GM23338 (cell line): ENCODE results near the gene FER. TPM values are rescaled to one million over a fixed set of nuclear protein-coding genes. Genes with fewer than 3 reads are reported as not detected.

Experiments
- ATAC-seq: fragments of 200-7000 bp; cut with Tn5 transposase; 3 replicates; pipeline ENCODE4 v1.9.1; 2020
- DNase-seq: peaks from one replicate; pipeline ENCODE4 v3.0.0-alpha.2; 2015; ENCODE audit warnings: low spot score
- H2AFZ ChIP-seq: fragments of 200-600 bp; sonication (generic); 2 replicates; pipeline ENCODE4 v1.8.0; 2016; ENCODE audit warnings: antibody characterized with exemption, mild to moderate bottlenecking, moderate library complexity
- H3F3A ChIP-seq: fragments of 200-600 bp; sonication (generic); replicated peaks from 2 replicates; pipeline ENCODE4 v1.8.0; 2017; ENCODE audit warnings: antibody characterized with exemption, mixed run types, low read depth
- H3K27ac ChIP-seq: fragments of 200-600 bp; sonication (generic); 2 replicates; pipeline ENCODE4 v1.6.1; 2016; ENCODE audit warnings: low read depth
- H3K27me3 ChIP-seq: fragments of 200-600 bp; sonication (generic); 2 replicates; pipeline ENCODE4 v1.8.0; 2016; ENCODE audit warnings: mild to moderate bottlenecking, mixed run types, moderate library complexity; ENCODE audit not compliant: insufficient read depth
- H3K36me3 ChIP-seq: fragments of 200-600 bp; sonication (generic); 2 replicates; pipeline ENCODE4 v1.8.0; 2016; ENCODE audit warnings: mild to moderate bottlenecking; ENCODE audit not compliant: insufficient read depth
- H3K4me1 ChIP-seq: fragments of 200-600 bp; sonication (generic); 2 replicates; pipeline ENCODE4 v1.8.0; 2016; ENCODE audit warnings: mild to moderate bottlenecking, moderate library complexity; ENCODE audit not compliant: insufficient read depth
- H3K4me2 ChIP-seq: fragments of 200-600 bp; sonication (generic); 2 replicates; pipeline ENCODE4 v1.7.1; 2017; ENCODE audit warnings: mixed run types
- H3K4me3 ChIP-seq: fragments of 200-600 bp; sonication (generic); 2 replicates; pipeline ENCODE4 v1.6.1; 2016; ENCODE audit warnings: mixed run types
- H3K79me2 ChIP-seq: fragments of 200-600 bp; sonication (generic); replicated peaks from 2 replicates; pipeline ENCODE4 v1.8.0; 2017; ENCODE audit warnings: mild to moderate bottlenecking; ENCODE audit not compliant: insufficient read depth
- H3K9me2 ChIP-seq: fragments of 200-600 bp; sonication (generic); 2 replicates; pipeline ENCODE4 v1.8.0; 2017; ENCODE audit not compliant: insufficient read depth
- H4K20me1 ChIP-seq: fragments of 200-600 bp; sonication (generic); replicated peaks from 2 replicates; pipeline ENCODE4 v1.8.0; 2017; ENCODE audit warnings: mild to moderate bottlenecking; ENCODE audit not compliant: insufficient read depth
- H3K27ac Mint-ChIP-seq: 2 replicates; pipeline ENCODE4 v1.8.0; 2020; ENCODE audit warnings: inconsistent platforms, mild to moderate bottlenecking, moderate library complexity, mixed read lengths
- H3K27me3 Mint-ChIP-seq: 3 replicates; pipeline ENCODE4 v1.8.0; 2022; ENCODE audit warnings: low read depth, mild to moderate bottlenecking, moderate library complexity, mixed read lengths, inconsistent platforms; ENCODE audit not compliant: insufficient read depth, poor library complexity
- H3K36me3 Mint-ChIP-seq: 3 replicates; pipeline ENCODE4 v1.8.0; 2021; ENCODE audit warnings: low read depth, mild to moderate bottlenecking, inconsistent platforms, moderate library complexity, mixed read lengths
- H3K4me1 Mint-ChIP-seq: 3 replicates; pipeline ENCODE4 v1.8.0; 2020; ENCODE audit warnings: mild to moderate bottlenecking, inconsistent platforms, mixed read lengths
- H3K4me3 Mint-ChIP-seq: 3 replicates; pipeline ENCODE4 v1.8.0; 2021; ENCODE audit warnings: moderate library complexity, mild to moderate bottlenecking, inconsistent platforms, mixed read lengths
- H3K9me3 Mint-ChIP-seq: 3 replicates; pipeline ENCODE4 v1.8.0; 2020; ENCODE audit warnings: moderate library complexity, mild to moderate bottlenecking, inconsistent platforms, mixed read lengths
- CREB1 ChIP-seq: fragments of 250-450 bp; sonication (Bioruptor Pico); IDR thresholded peaks from 2 replicates; pipeline ENCODE4 v1.5.0; 2020; ENCODE audit warnings: low read depth, mild to moderate bottlenecking, moderate library complexity
- CTCF ChIP-seq, 2 experiments: fragments of 200-600 bp in 1 of 2; sonication (generic) in 1 of 2; conservative IDR thresholded peaks; 2 replicates each; pipeline versions ENCODE4 v1.5.1 to v1.6.1; 2016 to 2017; ENCODE audit warnings: antibody characterized with exemption in 2 of 2, low read depth in 2 of 2, mild to moderate bottlenecking in 2 of 2, moderate library complexity in 1 of 2
- EZH2 ChIP-seq: fragments of 200-600 bp; sonication (generic); IDR thresholded peaks from one replicate; pipeline ENCODE4 v1.8.0; 2017; ENCODE audit warnings: antibody characterized with exemption, mild to moderate bottlenecking, low read depth; ENCODE audit not compliant: unreplicated experiment
- NANOG ChIP-seq: IDR thresholded peaks from 2 replicates; pipeline ENCODE4 v1.6.1; 2016; ENCODE audit warnings: antibody characterized with exemption, borderline replicate concordance
- REST ChIP-seq: IDR thresholded peaks from one replicate; pipeline ENCODE4 v1.6.1; 2018; ENCODE audit warnings: antibody characterized with exemption; ENCODE audit not compliant: unreplicated experiment
- ZNF331 ChIP-seq: fragments of 250-450 bp; sonication (Bioruptor Pico); IDR thresholded peaks from 2 replicates; pipeline ENCODE4 v1.5.0; 2020; ENCODE audit warnings: low read depth, mild to moderate bottlenecking, moderate library complexity
- polyA plus RNA-seq: library from polyadenylated mRNA; unstranded; fragments of >200 nt; fragmentation: Nextera tagmentation; extraction: Ambion mirVana; gene quantifications from 2 replicates; pipeline ENCODE4 v1.2.1, GENCODE V29; 2016
- total RNA-seq: library from RNA; depleted of rRNA; stranded (reverse); fragments of >200 nt; shearing (Covaris generic); gene quantifications from 2 replicates; pipeline ENCODE4 v1.2.3, GENCODE V29; 2014

The FER gene
- total and polyA plus RNA-seq, 2 experiments from 2014 or later = 17.4 to 34.8 TPM

GRCh38 chr5:109196823-109197160, 449.1 kb downstream of the FER start:
- ATAC-seq = no peak
- H3K27me3 Mint-ChIP-seq = no peaks in the 10 kb centered on the region

More at GRCh38 chr5:109196823-109197160, 449.1 kb downstream of the FER start:
- Mint-ChIP-seq H3K27ac (peak overlapping the region; percentile 48; the same call in 1 of the 2 replicates), H3K9me3 (no peaks in the 10 kb centered on the region), H3K4me3 (no peak overlapping the region), H3K4me1 (peaks cover 51% of the 10 kb centered on the region), H3K36me3 (no peaks in the 10 kb centered on the region)
- no peaks in the 10 kb centered on the region for H3K79me2 ChIP-seq
- H3F3A ChIP-seq = no peaks in the 10 kb centered on the region
- H4K20me1 ChIP-seq = no peaks in the 10 kb centered on the region
- no peak for DNase-seq
- H3K4me2 ChIP-seq = 0 out of 2 replicates have a peak overlapping the region, but pooled peaks have one; percentile 47
- H3K4me1 ChIP-seq = peaks cover 53% of the 10 kb centered on the region
- no peak for TF ChIP-seq NANOG
- TF ChIP-seq REST = no peak
- no peak for TF ChIP-seq CTCF (conservative IDR thresholded peaks at IDR 0.05; ENCODE audit: low read depth in 2 of 2)
- TF ChIP-seq CREB1 = no peak
- no peak for TF ChIP-seq ZNF331
- no peak for TF ChIP-seq EZH2
- no peaks in the 10 kb centered on the region for H3K27me3 ChIP-seq
- H3K9me2 ChIP-seq = 0 out of 2 replicates have a peak, but pooled peaks cover 5% of the 10 kb centered on the region
- H2AFZ ChIP-seq = no peak overlapping the region
- H3K4me3 ChIP-seq = no peak overlapping the region
- no peak overlapping the region for H3K27ac ChIP-seq
- no peaks in the 10 kb centered on the region for H3K36me3 ChIP-seq
